ENCODE results near the gene PKHD1.
A peak's percentile ranks its signal among the peaks of the same experiment; 100 is the strongest.
"Not testable (repeated sequence)": the region's sequence is repeated elsewhere in the genome, so short reads cannot be mapped to it uniquely, and the experiment has no call there.

The PKHD1 gene

DNA sequence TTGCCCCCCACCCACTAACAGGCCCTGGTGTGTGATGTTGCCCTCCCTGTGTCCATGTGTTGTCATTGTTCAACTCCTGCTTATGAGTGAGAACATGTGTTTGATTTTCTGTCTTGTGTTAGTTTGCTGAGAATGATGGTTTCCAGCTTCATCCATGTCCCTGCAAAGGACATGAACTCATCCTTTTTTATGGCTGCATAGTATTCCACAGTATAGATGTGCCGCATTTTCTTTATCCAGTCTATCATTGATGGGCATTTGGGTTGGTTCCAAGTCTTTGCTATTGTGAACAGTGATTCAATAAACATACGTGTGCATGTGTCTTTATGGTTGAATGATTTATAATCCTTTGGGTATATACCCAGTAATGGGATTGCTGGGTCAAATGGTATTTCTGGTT lies 169.1 kb downstream of the PKHD1 start:
- DNase-seq: not testable (repeated sequence)

GRCh38 chr6:51915098-51915497 lies 172.3 kb downstream of the PKHD1 start:
- DNase-seq: no peak

- DNase-seq: no peak
Observed at GRCh38 chr6:51913265-51913664, 174.1 kb downstream of the PKHD1 start.

DNA sequence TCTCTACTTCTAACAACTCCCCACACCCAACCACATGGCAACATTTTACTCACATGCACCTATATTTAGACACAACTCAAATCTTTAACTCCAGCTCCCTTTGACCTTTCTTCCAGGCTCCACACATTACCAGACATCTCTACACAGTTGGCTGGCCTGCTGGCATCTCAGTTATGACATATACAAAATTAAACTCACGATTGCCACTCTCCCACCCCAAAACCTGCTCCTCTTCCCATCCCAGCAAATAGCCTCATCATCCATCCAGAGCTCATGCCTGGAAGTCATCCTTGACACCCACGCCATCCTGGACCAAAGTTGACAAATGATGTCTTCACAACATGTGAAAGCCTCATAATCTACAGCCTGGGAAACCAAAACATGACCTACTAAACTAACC lies 176.6 kb downstream of the PKHD1 start:
- DNase-seq: no peak

- DNase-seq: no peak
Observed at GRCh38 chr6:51908243-51908642, 179.2 kb downstream of the PKHD1 start.

DNA sequence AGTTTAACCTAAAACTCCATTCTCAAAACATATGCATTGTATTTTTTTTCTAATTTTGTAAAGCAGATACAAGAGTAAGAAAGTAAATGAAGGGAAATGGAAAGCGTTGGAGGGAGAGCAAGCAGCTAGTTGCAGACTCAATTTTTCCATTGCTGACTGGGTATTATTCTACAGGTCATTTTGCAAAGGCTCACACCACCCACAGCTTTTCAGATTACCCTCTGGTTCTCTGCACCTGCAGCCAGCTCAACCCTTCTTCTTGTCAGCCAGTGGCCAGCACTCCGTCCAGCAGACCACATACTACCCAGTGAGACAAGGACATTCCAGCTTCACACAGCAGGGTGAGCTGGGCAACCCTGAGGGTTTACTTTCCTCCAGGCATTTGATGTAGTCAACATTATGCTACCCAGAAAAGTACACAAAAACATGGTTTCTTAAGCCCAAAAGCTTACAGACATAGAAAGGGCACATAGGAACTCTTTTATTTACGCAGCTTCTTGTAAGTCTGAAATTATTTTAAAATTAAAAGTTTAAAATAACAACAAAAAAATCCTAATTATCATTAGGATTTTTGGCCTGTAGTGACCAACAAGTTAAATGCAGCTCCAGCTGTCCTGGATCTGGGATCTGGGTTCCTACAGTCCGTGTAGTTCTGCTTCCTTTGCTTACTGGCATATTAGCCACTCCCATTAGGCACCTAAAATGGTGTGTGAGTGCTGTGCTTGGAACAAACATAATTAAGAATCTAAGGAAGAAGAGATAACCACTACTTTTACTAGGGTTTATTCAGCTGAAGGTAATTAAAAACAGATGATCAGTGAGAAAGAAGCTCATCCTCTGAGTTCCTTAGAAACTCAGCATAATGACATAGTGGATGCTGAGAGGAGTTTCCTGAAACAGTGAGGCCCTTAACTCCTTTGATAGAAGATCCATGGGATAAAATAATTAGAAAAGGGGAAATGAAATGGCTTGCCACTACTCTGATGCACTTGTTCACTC lies 185.3 kb downstream of the PKHD1 start:
- DNase-seq: no peak

GRCh38 chr6:51893366-51893765 lies 194.0 kb downstream of the PKHD1 start:
- DNase-seq: no peak

- no peak for DNase-seq
Observed at GRCh38 chr6:51892750-51893149, 194.7 kb downstream of the PKHD1 start.

DNA sequence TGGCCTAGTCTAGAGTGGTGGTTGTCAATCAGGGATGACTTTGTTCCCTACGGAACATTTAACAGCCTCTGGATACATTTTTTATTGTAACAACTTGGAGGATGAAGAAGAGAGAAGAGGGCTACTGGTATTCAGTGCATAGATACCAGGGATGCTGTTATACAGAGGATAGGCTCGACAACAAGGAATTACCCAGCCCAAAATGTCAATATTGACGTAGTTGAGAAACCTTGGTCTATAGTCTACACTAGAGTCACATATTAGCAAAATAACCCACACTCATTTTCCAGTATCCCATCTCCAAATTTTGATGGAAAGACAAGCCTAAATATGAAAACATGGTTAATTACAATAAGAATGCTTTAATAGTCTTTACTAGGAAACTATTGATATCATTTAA lies 195.1 kb downstream of the PKHD1 start:
- no peak for DNase-seq

GRCh38 chr6:51891784-51892183 lies 195.6 kb downstream of the PKHD1 start:
- no peak for DNase-seq

GRCh38 chr6:51887859-51888258 lies 199.6 kb downstream of the PKHD1 start:
- no peak for DNase-seq

- DNase-seq: no peak
Observed at GRCh38 chr6:51885957-51886356, 201.5 kb downstream of the PKHD1 start.

- DNase-seq: no peak
Observed at GRCh38 chr6:51868591-51869355, 218.6 kb downstream of the PKHD1 start.

GRCh38 chr6:51866867-51867266 lies 220.5 kb downstream of the PKHD1 start:
- no peak for DNase-seq

- DNase-seq: no peak
Observed at GRCh38 chr6:51865996-51866395, 221.4 kb downstream of the PKHD1 start.

GRCh38 chr6:51865176-51865575 lies 222.2 kb downstream of the PKHD1 start:
- no peak for DNase-seq

DNA sequence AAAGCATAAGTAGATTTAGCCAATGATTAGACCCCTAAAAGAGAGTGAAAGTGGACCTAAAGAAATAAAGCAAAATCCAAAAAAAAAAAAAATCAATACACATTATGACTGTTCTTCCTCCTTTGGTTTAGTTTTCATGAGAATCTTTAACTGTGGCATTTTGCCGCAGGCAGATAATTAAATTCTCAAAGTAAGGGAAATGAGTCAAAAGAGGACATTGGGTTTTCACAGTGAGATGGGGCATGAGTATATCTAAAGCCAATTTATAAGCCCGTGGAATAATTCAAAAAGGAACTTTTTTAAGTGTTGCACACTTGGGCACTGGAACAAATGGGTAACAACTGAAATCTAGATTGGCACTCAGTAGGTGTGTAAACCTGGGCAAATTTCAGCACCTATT lies 230.3 kb downstream of the PKHD1 start:
- DNase-seq: no peak

DNA sequence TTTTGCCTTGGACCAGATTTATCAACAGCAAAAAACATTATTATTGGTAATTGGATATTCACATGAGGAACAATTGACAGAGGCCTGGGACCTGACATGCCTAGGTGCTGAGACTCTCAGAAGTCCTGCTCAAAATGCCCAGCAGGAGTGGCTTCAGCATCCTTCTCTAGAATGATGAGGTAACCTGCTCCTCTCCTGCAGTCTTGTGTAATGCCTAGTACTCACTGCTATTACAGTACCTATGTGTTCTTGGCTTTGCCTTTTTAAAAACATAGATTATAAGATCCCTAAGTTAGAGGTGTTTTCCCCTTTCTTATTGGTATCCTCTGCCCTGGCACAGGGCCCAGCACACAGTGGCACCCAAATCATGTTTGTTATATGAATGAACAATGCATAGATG lies 230.9 kb downstream of the PKHD1 start:
- no peak for DNase-seq

GRCh38 chr6:51855310-51856082 lies 231.9 kb downstream of the PKHD1 start:
- peak; percentile 78 to 88 for DNase-seq

DNA sequence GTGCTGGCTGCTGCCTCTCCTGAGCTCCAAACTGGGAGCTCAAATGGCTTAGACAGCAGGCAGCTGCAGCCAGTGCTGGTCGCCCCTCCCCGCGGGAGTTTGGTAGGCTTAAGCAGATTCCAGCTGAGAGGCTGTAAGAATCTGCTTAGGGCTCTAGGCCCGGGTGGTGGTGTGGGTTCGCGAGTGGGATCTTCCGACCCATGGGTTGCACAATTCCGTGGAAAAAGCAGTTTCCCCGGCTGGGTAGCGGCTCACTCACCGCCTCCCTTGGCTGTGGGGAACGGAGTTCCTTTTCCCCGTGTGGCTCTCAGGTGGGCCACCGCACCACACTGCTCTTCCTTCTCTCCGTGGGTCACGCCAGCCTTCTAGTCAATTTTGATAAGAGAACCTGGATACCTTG lies 232.5 kb downstream of the PKHD1 start:
- no peak for DNase-seq

- DNase-seq: no peak
Observed at GRCh38 chr6:51854347-51854746, 233.1 kb downstream of the PKHD1 start.

- not testable (repeated sequence) for DNase-seq
Observed at GRCh38 chr6:51853109-51853508, 234.3 kb downstream of the PKHD1 start.

DNA sequence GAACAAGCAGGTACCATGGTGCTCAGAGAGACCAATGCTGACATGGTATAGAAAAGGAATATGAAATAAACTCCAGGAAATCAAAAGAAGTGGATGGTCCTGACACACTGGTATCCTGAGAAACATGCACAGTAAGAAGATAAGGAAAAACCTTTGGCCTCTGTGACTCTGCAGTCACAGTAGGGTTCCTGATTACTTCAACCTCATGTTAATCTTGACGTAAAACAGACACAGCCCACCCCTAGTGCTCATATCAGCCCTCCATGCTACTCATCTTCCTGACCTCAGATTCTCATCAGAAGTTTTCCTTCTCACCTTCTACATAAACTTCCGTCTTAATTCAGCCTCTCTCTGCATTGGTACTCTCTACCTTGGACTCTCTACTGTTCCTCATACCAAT lies 240.9 kb downstream of the PKHD1 start:
- DNase-seq: no peak
